Stimulated activated CD8-positive, alpha-beta memory T cell treated with anti-CD3 and anti-CD28 coated beads, Interleukin-15, amount 100 ng/mL, for 48 hours (primary cell): Measurements from ENCODE around the gene SMPX.

Experiments
- DNase-seq, 2 donors: peaks; one replicate each; pipeline ENCODE4 v3.0.0-alpha.2; 2020; ENCODE audit warnings: low read depth in 2 of 2

The SMPX gene

DNA sequence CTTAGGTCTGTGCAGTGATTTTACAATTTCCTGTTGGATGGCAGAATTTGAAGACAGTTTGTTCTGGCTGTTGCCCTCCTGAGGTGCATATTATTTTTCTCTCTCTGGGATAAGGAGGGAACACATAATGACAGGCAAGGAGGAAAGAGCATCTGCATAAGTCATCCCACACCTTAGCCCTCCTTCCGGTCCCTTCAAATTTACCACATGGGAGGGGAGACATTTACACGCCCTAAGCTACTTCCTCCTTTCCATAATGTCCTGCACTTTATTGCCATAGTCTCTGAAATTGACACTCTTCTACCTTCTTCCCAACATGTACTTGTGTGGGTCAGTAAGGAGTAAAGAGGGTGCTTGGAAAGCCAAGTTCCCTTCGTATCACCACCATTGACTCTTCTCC, 13.9 kb downstream of the SMPX start:
- DNase-seq, result no peak

DNA sequence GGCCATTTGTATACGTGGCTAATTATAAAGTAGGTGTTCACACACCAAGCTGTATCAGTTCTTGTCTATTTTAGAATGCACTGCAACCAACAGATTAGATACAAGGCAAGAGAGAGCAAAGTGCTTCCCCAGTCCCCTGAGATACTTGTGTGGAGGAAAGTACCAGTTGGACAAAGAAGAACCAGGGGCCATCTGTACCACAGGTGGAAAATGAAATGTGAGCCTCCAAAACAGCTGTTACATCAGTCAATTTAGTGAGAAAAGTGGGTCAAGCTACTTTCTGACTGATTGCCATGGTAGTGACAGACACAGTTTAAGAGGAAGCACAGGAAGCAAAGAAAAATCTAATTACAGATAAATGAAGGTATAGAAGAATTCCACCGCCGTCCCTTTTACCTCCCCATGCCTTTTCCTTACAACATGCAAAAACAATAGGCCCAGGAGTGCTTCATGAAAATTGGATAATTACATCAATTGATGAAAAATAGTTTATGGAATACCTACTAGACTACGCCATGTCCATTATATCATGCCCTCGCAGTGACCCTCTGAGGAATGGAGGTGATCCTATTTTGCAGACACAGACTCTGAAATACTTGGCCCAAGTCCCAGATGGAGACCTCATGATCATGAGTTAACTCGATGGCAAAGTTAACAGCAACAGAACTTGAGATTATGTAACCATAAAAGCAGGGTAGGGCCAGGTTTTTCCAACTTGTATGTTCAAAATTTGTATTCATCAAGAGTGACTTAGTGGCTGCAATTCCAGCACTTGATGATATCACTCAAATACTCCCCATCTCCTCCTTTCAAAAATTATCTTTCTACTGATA, 15.8 kb downstream of the SMPX start:
- no peak for DNase-seq

DNA sequence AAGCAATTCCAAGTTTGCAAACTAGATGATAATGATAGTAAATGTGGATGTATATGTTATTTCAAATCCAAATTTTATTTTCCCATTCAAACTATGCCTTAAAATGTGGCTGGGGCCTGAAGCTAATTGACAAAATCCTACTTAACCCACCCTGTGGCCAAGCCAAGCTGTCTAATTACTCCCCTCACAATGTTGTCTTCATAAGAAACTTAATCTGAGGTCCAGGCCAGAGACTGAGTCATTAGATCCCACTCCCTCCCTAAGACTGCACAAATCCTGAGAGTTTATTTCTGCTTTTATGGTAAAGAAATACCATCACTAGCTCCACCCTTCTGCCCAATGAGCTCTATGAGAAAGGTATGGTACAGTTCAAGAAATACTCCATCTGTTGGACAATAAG, 16.6 kb downstream of the SMPX start:
- DNase-seq, result no peak

DNA sequence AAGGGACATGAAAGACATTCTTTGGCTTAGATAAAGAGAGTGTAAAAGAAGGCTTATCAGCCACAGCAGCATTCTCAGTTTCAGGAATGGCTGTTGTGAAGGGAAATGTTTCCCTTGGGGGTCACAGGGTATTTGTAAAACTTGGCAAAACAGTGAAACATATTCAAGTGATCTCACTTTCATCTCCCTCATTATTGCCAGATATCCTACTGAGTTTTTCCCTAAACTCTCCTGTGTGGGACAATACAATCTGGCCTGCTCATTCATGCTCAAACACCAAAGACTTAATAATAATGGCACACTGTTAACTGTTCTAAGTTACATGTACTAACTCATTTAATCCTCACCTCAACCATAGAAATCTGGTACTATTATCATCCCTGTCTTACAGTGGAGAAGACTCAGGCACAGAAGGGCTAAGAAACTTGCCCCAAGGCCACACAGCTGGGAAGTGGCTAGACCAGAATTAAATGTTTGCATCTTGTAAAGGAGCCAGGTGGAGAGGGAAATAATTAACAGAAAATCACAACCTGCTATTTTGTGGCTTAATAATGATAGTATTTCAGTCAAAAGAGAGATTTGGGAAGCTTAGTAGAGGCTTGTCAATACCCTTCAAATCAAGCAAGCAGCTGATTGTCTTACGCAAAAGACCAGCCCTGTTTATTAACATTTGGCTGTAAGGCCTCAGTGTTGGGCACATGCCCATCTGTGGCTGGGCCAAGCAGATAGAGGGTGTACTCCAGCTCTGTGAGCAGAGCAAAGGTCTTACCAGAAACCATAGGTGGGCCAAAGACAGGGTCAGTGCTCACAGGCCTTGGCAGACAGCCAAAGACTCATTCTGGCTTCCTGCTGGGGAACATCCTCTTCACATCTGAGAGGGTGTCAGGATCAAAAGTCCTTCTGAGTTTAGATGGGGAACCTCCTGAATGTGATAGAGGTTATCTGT, 17.3 kb downstream of the SMPX start:
- DNase-seq, result no peak

DNA sequence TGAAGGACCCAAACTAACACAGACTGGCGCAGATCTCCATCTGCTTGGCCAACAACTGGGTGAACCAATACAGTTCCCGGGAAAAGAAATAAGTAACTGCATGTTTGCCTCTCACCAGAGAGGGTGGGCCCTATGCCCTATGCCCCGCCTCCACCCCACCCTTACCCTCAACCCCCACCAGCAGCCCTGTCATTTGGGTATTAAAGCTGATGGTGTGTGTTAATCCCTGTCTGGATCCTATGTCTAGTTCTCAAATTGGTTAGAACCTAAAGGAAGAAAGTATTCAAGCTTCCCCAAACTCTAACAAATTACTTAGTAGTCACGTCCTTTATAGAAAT, 19.0 kb downstream of the SMPX start:
- no peak for DNase-seq

DNA sequence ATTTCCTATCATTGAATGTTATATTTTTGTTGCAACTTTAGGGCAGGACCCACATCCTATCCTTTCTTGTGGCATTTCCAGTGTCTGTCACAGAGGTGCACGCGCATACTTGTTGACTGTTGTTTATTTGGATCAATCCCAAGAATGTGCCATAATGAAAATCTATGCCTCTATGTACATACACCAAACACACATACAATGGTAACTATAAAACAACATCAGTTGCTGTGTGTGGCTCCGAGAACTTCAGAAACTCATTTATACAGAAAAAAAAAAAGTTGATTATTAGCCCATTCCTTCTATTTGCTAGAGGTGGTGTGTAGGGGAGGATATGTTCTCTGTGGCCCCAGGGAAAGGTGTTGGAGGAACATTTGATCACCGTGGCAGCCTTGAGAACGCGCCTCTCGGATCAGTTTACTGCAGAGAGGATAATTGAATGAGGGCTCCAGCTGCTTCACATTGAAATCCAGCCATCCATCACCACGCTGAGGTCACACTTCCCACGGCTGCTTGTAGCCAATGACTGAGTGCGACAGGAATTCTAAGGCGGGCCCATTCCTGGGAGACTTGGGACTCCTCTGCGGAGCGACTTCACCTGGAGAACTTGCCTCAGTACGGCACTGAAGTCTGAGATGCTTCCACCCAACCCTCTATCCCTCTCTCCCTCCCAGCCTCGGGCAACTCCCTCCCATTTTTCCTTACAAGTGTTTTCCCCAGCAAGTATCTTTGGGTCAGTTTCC, 19.5 kb downstream of the SMPX start:
- DNase-seq, result no peak

DNA sequence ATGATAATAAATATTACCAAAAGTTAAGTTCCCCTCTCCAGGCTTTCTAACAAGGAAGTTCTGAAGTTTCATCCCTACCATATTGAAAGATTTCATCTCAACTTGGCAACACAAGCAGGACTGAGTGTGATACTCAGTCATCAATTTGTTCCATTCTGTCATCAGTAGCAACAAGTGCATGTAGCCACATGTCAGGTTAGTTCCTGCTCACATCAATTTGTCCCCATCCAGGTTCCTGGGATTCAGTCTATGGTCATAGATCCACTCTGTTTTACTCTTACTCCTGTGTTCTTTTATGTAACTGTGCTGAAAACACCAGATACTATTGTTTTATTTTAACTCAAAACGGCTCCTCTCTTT, 22.2 kb downstream of the SMPX start:
- DNase-seq, result no peak

DNA sequence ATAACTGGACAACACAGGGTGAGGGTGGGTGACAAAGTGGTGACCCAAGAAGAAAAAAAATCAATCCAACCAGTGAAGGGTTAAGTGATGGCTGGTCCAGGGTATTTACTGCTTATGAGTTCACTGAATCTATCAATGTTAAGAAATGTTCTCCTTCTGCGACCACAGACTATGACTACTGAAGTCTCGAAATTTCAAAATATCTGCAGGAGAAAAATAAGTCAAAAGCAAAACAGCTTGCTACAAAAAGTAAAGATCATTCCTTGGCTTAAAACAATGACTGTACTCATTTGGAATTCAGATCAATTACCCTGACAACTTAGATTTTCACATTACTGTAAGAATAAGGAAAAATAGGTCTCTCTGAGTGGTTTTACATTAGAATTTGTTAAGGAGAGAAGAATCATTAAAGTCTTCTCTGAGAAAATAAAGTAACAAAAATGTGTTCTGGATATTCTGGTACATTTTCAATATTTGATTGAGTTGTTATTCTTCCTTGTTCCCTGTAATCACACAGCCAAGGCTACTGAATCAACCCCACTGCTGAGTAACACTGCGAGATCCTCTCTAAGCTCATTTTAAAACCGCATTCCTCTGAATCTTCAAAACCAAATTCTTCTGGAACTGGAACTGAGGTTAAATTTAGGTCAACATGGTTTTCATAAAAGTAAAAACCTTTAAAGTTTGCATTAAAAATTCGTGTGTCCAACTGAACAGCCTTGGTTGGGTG, 22.7 kb downstream of the SMPX start:
- DNase-seq, result no peak

DNA sequence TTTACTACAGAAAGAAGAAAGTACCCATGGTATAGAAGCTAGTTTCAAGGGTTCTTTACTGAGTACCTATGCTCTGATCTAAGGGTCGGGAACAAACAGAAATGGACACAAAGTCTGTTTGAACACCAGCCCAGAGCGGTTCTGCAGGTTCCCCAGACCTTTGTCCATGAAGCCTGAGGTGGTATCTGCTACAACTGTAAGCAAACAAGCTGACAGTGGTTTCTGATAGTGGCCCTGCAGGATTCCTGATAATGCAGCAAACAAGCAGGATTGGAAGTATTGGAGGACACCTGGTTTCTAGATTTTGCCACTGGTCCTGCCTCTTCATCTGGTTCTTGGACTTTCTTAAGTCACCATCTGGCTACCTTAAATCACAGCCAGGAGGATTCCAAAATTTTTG, 23.7 kb downstream of the SMPX start:
- DNase-seq, result no peak

DNA sequence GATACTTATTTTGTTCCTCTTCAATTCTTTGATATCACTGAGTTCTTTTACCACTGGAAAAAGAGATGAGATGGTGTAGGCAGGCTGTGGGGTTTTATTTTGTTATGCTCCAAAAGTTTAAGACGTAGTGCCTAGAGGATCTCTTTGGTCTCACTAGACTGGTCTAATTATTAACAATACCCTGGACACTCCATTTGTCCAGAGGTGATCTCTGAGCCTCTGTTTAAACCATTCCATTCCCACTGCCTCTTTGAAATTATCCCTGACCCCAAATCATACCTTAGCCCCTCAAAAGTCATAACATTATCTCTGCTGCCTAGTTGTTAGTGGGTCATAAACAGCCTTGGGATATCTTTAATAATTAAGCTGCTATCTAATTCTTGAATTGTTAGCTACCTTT, 24.2 kb downstream of the SMPX start:
- DNase-seq, result no peak

DNA sequence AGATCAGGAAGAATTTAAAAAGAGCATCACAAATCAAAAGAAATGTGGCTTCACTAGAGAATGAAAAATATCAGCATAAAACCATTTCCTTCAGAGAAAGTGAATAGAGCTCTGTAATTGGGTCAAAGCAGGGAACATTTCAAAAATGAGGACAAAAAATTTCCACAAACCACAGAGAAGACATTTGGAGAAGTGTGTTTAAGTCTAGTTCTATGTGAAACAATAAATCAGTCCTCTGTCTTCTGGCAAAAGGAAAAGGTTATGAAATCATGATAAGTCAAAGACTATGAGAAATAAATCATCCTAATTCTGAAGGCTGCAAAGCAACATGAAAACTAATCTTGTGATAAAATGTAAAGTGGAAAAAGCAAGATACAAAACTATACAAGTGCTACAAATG, 27.9 kb downstream of the SMPX start:
- DNase-seq, result no peak

DNA sequence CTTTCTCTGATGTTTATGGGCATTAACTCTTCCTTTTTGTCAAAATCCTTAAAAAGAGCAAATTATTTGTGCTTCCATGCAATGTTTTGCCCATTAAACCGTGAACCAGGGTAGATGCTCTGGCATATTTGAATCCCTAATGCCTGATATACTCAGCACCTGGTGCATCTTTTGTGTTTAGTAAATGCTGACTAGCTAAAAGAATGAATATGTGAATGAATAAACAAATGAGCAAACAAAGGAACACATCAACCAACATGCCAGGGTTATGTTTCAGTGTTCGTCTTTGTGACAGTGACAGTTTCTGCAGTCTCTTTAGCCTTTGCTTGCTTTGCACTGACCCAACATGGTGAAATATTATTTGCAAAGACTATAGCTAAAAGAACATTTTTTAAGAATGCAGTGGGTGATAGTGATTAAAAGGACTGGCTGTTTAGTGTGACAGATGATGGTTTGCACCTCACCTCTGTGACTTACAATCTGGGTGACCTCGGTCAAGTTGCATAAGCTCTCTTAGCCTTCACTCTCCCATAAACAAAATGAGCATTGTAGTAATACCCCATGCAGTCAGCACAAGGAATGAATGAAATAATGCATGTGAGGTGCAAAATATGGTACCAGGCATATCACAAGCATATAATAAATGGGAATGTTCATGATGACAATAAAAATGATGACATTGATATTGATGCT, 29.5 kb downstream of the SMPX start:
- DNase-seq, result no peak

DNA sequence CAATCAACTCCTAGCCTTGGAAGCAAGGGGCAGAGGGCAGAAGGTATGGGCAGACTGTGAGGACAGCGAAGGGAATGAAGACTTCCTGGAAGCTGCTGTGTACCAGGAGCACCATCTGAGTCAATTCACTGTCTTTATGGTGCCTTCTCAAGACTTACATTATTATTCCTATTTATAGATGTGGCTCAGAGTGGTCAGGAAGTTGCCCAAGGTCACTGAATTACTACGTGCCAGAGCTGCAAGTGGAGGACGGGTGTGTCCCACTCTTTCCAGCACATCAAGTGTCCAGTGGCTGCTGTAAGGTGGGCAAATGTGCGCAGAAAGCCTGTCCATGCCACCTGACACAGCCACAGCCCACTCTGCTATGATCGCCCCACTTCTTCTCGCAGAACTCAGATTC, 32.0 kb downstream of the SMPX start:
- no peak for DNase-seq

DNA sequence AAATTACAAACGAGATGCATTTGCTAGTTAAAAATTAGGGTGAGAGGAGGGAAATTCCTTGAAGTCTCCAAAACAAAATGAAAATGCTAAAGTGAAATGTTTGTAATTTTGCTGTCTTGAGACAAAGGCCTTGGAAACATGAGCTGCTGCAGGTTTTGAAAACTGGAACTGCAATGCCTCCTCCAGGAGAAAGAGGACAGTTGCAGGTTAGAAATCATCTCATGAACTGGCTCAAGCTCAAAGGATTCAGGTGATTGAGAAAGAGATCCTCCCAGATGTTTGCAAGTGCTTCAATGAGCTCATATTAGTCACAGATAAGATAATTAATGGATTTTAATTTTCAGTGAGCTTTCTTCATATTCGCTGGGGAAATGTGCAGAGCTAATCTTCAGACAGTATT, 32.4 kb downstream of the SMPX start:
- DNase-seq, result no peak

DNA sequence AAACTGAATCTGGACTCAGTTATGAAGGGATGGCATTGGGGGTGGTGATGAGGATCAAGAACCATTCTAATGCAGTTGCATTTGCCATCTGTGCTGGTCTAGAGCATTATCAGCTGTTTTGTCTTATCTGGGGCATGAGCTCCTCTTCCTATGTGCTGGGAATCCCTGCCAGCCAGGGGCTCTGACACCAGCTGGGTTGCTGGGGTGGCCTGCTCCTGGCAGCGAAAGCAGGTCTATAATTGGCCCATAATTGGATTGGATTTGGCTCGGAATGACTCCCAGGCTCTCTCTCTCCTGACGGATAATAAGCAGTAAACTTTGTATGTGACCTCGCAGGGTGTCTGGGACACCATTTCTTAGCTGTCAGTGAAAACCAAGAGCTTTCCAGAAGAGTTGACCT, 34.1 kb downstream of the SMPX start:
- no peak for DNase-seq

DNA sequence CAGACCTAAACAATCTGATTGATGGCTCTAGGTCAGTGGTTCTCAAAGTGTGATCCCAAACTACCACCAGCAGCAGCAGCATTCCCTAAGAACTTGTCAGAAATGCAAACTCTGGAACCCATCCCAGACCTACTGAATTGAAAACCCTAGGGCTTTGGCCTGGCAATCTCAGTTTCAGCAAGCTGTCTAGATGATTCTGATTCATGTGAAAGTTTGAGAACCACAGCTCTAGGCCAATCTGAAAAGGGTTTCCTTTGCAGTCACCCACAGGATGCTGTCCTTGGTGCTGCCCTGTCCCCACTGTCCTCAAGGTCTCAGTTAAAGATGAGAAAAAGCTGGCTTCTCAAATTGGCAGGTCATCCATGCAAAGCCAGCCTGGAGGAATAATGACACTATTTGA, 34.8 kb downstream of the SMPX start:
- DNase-seq, result no peak

DNA sequence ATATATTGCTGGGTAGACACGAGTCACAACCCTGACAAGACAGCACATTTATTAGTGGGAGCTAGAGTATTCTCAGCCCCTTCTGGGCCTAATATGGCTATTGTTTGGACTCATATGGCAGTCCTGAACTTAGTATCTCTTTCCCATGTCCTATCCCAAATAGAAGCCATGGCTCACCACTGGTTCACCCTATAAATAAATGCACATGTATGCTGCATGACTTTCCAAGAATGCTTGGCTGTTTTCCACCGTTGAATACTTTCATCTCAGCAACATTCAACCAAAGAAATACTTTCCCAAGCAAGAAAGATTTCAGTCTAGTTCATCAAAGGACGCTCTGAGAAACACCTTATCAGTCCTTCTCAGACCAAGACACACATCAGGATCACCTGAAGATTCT, 36.7 kb downstream of the SMPX start:
- no peak for DNase-seq

DNA sequence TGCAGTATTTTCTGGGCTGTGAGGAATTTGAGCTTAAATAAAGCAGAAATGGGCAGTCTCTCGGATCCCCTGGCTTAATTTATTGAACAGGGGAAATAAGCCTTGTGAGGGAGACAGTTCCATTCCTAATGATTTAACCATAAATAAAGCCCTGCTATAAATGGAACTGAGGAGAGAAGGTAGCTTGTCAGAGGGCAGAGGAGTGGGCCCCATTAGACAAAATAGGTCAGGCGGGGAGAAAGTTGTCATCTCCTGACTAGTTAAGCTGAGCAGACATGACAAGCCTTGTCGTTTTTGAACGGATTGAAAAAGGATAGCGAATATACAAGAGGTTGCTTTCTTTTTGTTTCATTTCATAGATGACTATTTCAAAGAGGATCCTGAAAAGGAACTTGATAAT, 39.3 kb downstream of the SMPX start:
- DNase-seq, result no peak

DNA sequence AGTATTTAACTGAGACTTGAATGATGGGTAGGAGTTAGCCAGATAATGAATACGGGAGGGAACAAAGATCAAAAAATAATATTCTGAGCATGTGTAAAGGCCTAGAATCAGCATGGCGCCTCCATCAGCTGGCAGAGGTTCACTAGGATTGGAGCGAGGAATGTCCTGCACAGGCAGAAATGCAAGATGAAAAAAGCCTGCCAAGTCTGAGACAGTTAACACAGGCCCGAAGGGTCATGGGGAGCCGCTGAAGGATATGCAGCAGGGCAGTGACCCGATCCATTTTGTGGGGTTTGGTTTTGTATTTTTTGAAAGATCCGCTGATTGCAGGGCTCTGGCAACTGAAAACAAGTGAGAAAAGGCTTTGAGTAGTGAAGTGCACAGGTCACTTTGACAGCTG, 40.1 kb downstream of the SMPX start:
- DNase-seq, result no peak

DNA sequence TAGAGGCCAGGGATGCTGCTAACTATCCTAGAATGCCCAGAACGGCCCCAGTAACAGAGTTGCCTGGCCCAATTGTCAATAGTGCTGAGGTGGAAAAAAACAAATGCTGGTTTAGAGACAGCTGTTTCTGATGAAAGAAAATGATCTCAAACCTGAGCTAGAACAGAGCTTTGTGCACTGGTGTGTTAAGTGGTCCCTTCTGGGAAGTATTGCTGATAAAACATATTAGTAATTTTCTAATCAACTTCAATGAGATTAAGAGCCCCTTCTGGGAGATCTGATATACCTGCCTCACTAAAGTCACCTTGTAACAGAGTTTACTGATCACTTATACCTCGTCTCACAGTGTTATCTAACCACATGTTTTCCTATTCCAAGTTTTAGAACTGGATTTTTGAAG, 42.1 kb downstream of the SMPX start:
- no peak for DNase-seq

DNA sequence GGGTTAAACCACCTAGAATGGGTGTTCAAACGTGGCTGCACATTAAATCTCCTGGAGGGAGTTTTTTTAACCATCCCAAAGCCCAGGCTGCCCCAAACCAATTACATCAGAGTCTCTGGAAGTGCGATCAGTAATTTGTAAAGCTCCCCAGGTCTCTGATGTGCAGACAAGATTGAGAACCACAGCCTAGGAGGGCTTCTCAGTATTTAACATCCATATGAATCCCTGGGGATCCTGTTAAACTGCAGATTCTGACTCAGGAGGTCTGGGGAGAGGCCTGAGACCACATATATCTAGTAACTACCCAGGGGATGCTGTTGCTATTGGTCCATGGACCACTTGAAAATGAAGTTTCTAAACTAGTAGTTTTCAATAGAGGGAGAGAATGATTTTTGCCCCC, 42.6 kb downstream of the SMPX start:
- no peak for DNase-seq
